K562 (cell line): Measurements from ENCODE around the gene RHOB. TPM values are rescaled to one million over a fixed set of nuclear protein-coding genes. Genes with fewer than 3 reads are reported as not detected.

Experiments
- ATAC-seq: fragments of 200-7000 bp; cut with Tn5 transposase; 3 replicates; pipeline ENCODE4 v1.9.1; 2020; ENCODE audit warnings: moderate library complexity
- BruUV-seq: library from RNA; stranded (reverse); fragments of 400-500 nt; replicated peaks from 2 replicates; lab custom pipeline; 2021; lab: Mats Ljungman, UMichigan
- CTCF ChIA-PET: fragments of 300-600 bp; formaldehyde crosslinking; extraction: SDS; loops from one replicate; lab custom pipeline; 2021; ENCODE audit warnings: low intra/inter-chr PET ratio; lab: Yijun Ruan, JAX
- POLR2A ChIA-PET: fragments of 300-600, 350-650 bp; sonication (Branson Sonifier 250); formaldehyde crosslinking; extraction: SDS; loops from one replicate; lab custom pipeline; 2021; ENCODE audit warnings: antibody characterized with exemption, inconsistent platforms; lab: Yijun Ruan, JAX
- DNase-seq, 4 experiments: peaks; one replicate each; pipeline versions ENCODE4 v3.0.0 to v3.0.0-alpha.2; 2011 to 2018; ENCODE audit warnings: low spot score in 3 of 4, mixed read lengths in 3 of 4; ENCODE audit errors: extremely low read depth in 1 of 4
- FAIRE-seq: peaks from 2 replicates; lab custom pipeline; 2011; peaks lifted over from hg19 to GRCh38; lab: Jason Lieb, UNC
- H2AFZ ChIP-seq: 2 replicates; pipeline ENCODE4 v1.6.0; 2011; ENCODE audit warnings: low read depth, low read length, control low read depth, inconsistent platforms
- H3K27ac ChIP-seq: fragments of 200-600 bp; 3 replicates; pipeline ENCODE4 v1.8.0; 2011; ENCODE audit warnings: low read depth, mild to moderate bottlenecking, control low read depth, inconsistent platforms, low read length, moderate library complexity, mixed read lengths; ENCODE audit errors: extremely low read depth
- H3K27me3 ChIP-seq, 2 experiments: fragments of 300-600 bp in 1 of 2; 2 replicates in 1 of 2; 3 replicates in 1 of 2; pipeline versions ENCODE4 v1.6.0 to v1.8.0; 2011; ENCODE audit warnings: inconsistent platforms in 2 of 2, low read length in 2 of 2, mild to moderate bottlenecking in 1 of 2, mixed read lengths in 1 of 2, moderate library complexity in 1 of 2; ENCODE audit not compliant: control insufficient read depth in 2 of 2, insufficient read depth in 2 of 2
- H3K36me3 ChIP-seq: fragments of 300-600 bp; 3 replicates; pipeline ENCODE4 v1.8.0; 2011; ENCODE audit warnings: mild to moderate bottlenecking, low read length, inconsistent platforms; ENCODE audit not compliant: control insufficient read depth, insufficient read depth
- H3K4me1 ChIP-seq, 2 experiments: fragments of 200-600 bp in 1 of 2; replicated peaks in 1 of 2; 2 replicates in 1 of 2; 3 replicates in 1 of 2; pipeline versions ENCODE4 v1.5.1 to v1.8.0; 2011; ENCODE audit warnings: inconsistent platforms in 2 of 2, low read length in 2 of 2, mild to moderate bottlenecking in 1 of 2, mixed read lengths in 1 of 2, moderate library complexity in 1 of 2; ENCODE audit not compliant: control insufficient read depth in 2 of 2, insufficient read depth in 2 of 2
- H3K4me2 ChIP-seq: 2 replicates; pipeline ENCODE4 v1.6.1; 2011; ENCODE audit warnings: low read length, control low read depth, inconsistent platforms, mixed read lengths; ENCODE audit not compliant: insufficient read depth
- H3K4me3 ChIP-seq: fragments of 200-600 bp; sonication (generic), shearing (Covaris generic); 2 replicates; pipeline ENCODE4 v1.5.1; 2016; ENCODE audit warnings: control low read depth, inconsistent platforms
- H3K79me2 ChIP-seq: fragments of 200-600 bp; 3 replicates; pipeline ENCODE4 v1.8.0; 2011; ENCODE audit warnings: low read length, inconsistent platforms; ENCODE audit not compliant: control insufficient read depth, insufficient read depth
- H3K9ac ChIP-seq, 2 experiments: 2 replicates each; pipeline versions ENCODE4 v1.6.0 to v1.6.1; 2011; ENCODE audit warnings: low read depth in 2 of 2, low read length in 2 of 2, control low read depth in 1 of 2, inconsistent platforms in 1 of 2, mild to moderate bottlenecking in 1 of 2, mixed read lengths in 1 of 2; ENCODE audit not compliant: insufficient read depth in 1 of 2
- H3K9me1 ChIP-seq: one replicate; pipeline ENCODE4 v1.6.0; 2011; ENCODE audit warnings: inconsistent platforms, mild to moderate bottlenecking, low read length, moderate library complexity; ENCODE audit not compliant: control insufficient read depth, insufficient read depth
- H3K9me3 ChIP-seq: replicated peaks from 2 replicates; pipeline ENCODE4 v1.5.1; 2011; ENCODE audit warnings: low read depth, low read length, inconsistent platforms; ENCODE audit not compliant: control insufficient read depth, insufficient read depth
- H4K20me1 ChIP-seq: replicated peaks from 2 replicates; pipeline ENCODE4 v1.6.1; 2011; ENCODE audit warnings: low read length, inconsistent platforms, mixed read lengths; ENCODE audit not compliant: control insufficient read depth, insufficient read depth
- BCLAF1 ChIP-seq, 2 experiments: fragments of 450-650 bp in 1 of 2; IDR thresholded peaks; 2 replicates each; pipeline ENCODE4 v1.6.1; 2011 to 2017; ENCODE audit warnings: low read depth in 2 of 2, antibody characterized with exemption in 1 of 2, borderline replicate concordance in 1 of 2, low read length in 1 of 2, mild to moderate bottlenecking in 1 of 2, mixed read lengths in 1 of 2; ENCODE audit not compliant: control insufficient read depth in 1 of 2
- CHAMP1 ChIP-seq: fragments of 450-650 bp; IDR thresholded peaks from 2 replicates; pipeline ENCODE4 v1.6.1; 2016; ENCODE audit warnings: mild to moderate bottlenecking
- CHCHD3 ChIP-seq: fragments of 250-450 bp; sonication (Bioruptor Pico); IDR thresholded peaks from 2 replicates; pipeline ENCODE4 v2.1.2; 2022; ENCODE audit warnings: mild to moderate bottlenecking
- E2F6 ChIP-seq, 2 experiments: IDR thresholded peaks; 2 replicates each; pipeline ENCODE4 v1.6.1; 2011; ENCODE audit warnings: borderline replicate concordance in 1 of 2, control low read depth in 1 of 2, low read depth in 1 of 2, low read length in 1 of 2, mild to moderate bottlenecking in 1 of 2, mixed read lengths in 1 of 2, moderate library complexity in 1 of 2; ENCODE audit not compliant: insufficient read depth in 1 of 2, insufficient read length in 1 of 2, poor library complexity in 1 of 2, severe bottlenecking in 1 of 2; ENCODE audit errors: extremely low read depth in 1 of 2
- ESRRB ChIP-seq: fragments of 250-450 bp; sonication (Bioruptor Pico); IDR thresholded peaks from 2 replicates; pipeline ENCODE4 v1.5.0; 2020; ENCODE audit warnings: mild to moderate bottlenecking, moderate library complexity, borderline replicate concordance
- HDAC6 ChIP-seq: IDR thresholded peaks from 2 replicates; pipeline ENCODE4 v1.6.1; 2012; ENCODE audit warnings: low read depth, mild to moderate bottlenecking, control low read depth, inconsistent platforms, low read length, moderate library complexity
- NELFE ChIP-seq: IDR thresholded peaks from 2 replicates; pipeline ENCODE4 v1.6.1; 2011; ENCODE audit warnings: mild to moderate bottlenecking; ENCODE audit not compliant: insufficient read depth, insufficient read length
- NR1H2 ChIP-seq: sonication (generic); formaldehyde crosslinking; IDR thresholded peaks from 2 replicates; pipeline ENCODE4 v1.4.0; 2020; ENCODE audit warnings: mild to moderate bottlenecking, missing genetic modification reagents
- PHTF2 ChIP-seq: fragments of 250-450 bp; sonication (Bioruptor Pico); IDR thresholded peaks from 2 replicates; pipeline ENCODE4 v1.5.0; 2021; ENCODE audit warnings: mild to moderate bottlenecking
- SMAD4 ChIP-seq: fragments of 250-450 bp; sonication (Bioruptor Pico); conservative IDR thresholded peaks from 2 replicates; pipeline ENCODE4 v1.8.0; 2021; ENCODE audit warnings: inconsistent platforms, mild to moderate bottlenecking, moderate library complexity
- SP2 ChIP-seq: IDR thresholded peaks from 2 replicates; pipeline ENCODE4 v1.6.1; 2011; ENCODE audit warnings: mild to moderate bottlenecking, low read depth, low read length, moderate library complexity; ENCODE audit not compliant: poor library complexity, severe bottlenecking; ENCODE audit errors: extremely low read depth
- SREBF1 ChIP-seq: fragments of 150-350 bp; IDR thresholded peaks from 2 replicates; pipeline ENCODE4 v1.6.1; 2014; ENCODE audit warnings: antibody characterized with exemption, low read depth, low read length, borderline replicate concordance
- SREBF2 ChIP-seq: sonication (generic); formaldehyde crosslinking; IDR thresholded peaks from 2 replicates; pipeline ENCODE4 v1.4.0; 2020; ENCODE audit warnings: mild to moderate bottlenecking, missing genetic modification reagents
- TCF7 ChIP-seq: sonication (generic); IDR thresholded peaks from 2 replicates; pipeline ENCODE4 v1.6.1; 2016; ENCODE audit warnings: antibody characterized with exemption, borderline replicate concordance
- ZNF324 ChIP-seq: fragments of 250-450 bp; sonication (Bioruptor Pico); IDR thresholded peaks from 2 replicates; pipeline ENCODE4 v1.4.0; 2020; ENCODE audit warnings: mild to moderate bottlenecking
- ZNF830 ChIP-seq: fragments of 250-450 bp; sonication (Bioruptor Pico); IDR thresholded peaks from 2 replicates; pipeline ENCODE4 v1.5.0; 2021; ENCODE audit warnings: mild to moderate bottlenecking
- WGBS: fragments of 100-300 bp; shearing (Covaris generic); methylation state at CpG from one replicate; pipeline ENCODE4 v1.1.6; 2016; ENCODE audit warnings: low coverage, mixed read lengths; ENCODE audit not compliant: insufficient coverage; ENCODE audit errors: missing lambda C conversion rate; 5-methylcytosine and 5-hydroxymethylcytosine counted together
- in situ Hi-C: fragments of 300-500 bp; cut with MboI; formaldehyde crosslinking; loops from 4 replicates; pipeline ENCODE4 v1.15.0; 2018; ENCODE audit warnings: inconsistent platforms, mixed read lengths
- intact Hi-C: fragments of 100-400 bp; cut with micrococcal nuclease; formaldehyde crosslinking; loops from 2 replicates; pipeline ENCODE4 v1.14.2; 2022
- polyA plus RNA-seq, 8 experiments: library from polyadenylated mRNA; depleted of rRNA in 4 of 8; stranded (reverse) in 5 of 8; unstranded in 3 of 8; fragments of >200 nt; fragmentation: Nextera tagmentation in 2 of 8; fragmentation: Illumina TruSeq in 1 of 8; extraction: Ambion mirVana in 2 of 8; extraction: Trizol in 1 of 8; gene quantifications; 2 replicates each; pipeline versions ENCODE4 v1.2.1 to v1.2.3, GENCODE V29; 2011 to 2014; ENCODE audit warnings: inconsistent platforms in 1 of 8, missing spikeins in 1 of 8
- total RNA-seq, 7 experiments: library from RNA; depleted of rRNA in 6 of 7; stranded (reverse); fragments of >200 nt in 6 of 7; fragmentation: Illumina TruSeq in 2 of 7; extraction: Trizol in 2 of 7; gene quantifications; 2 replicates each; pipeline versions ENCODE4 v1.2.1 to v1.2.3, GENCODE V29; 2011 to 2021; ENCODE audit warnings: low replicate concordance in 1 of 7

The RHOB gene
- total and polyA plus RNA-seq, 9 of the 15 experiments (the other 6 are each of a cell fraction or from before 2014, with no cell fraction given): 0.07 to 4.8 (median 1.1) TPM

- DNase-seq: no peak
- Histone ChIP-seq H3K36me3 (no peaks in the 10 kb centered on the region; the same call in 2 of the 3 replicates), H3K4me3 (no peak overlapping the region), H3K79me2 (no peaks in the 10 kb centered on the region), H3K9ac (no peak overlapping the region), H3K4me2 (no peak overlapping the region), H3K27ac (no peak overlapping the region), H3K9me3 (no peaks in the 10 kb centered on the region), H3K9me1 (no peaks in the 10 kb centered on the region), H3K4me1 (peaks cover 0 to 21% of the 10 kb centered on the region in 2 experiments; a peak in 2 of 5 replicates), H2AFZ (no peak overlapping the region), H3K27me3 (peaks cover 0 to 15% of the 10 kb centered on the region in 2 experiments; a peak in 2 of 5 replicates), H4K20me1 (no peaks in the 10 kb centered on the region)
- FAIRE-seq: no peak
- ChIA-PET POLR2A (interaction anchor here (0.6 to 2.4 kb wide), 8 partner anchors 9 to 202 kb away, joined by 3 to 8 read pairs (median 3); no protein-coding TSS in a partner anchor), CTCF (no interaction called here)
- WGBS: 40% methylated on average over 1 of the region's 1 CpG
- in situ Hi-C loops: loop anchor here (25.0 kb wide), 1 partner anchor 488 kb away; no protein-coding TSS in a partner anchor
- ATAC-seq: no peak
- intact Hi-C loops: no loop called here
- BruUV-seq: no TSS peak
- TF ChIP-seq ESRRB (CRISPR knock-in tag): no peak
- no peak for TF ChIP-seq ZNF830 (CRISPR knock-in tag)
- TF ChIP-seq BCLAF1 (IDR thresholded peaks at IDR 0.05; ENCODE audit: borderline replicate concordance in 1 of 2, control insufficient read depth in 1 of 2, low read depth in 2 of 2, low read length in 1 of 2): no peak
- TF ChIP-seq CHAMP1: no peak
- TF ChIP-seq E2F6 (IDR thresholded peaks at IDR 0.05; ENCODE audit: borderline replicate concordance in 1 of 2, extremely low read depth in 1 of 2, insufficient read depth in 1 of 2, insufficient read length in 1 of 2, low read depth in 1 of 2, low read length in 1 of 2, poor library complexity in 1 of 2, severe bottlenecking in 1 of 2): no peak
- no peak for TF ChIP-seq SREBF1
- no peak for TF ChIP-seq NR1H2 (CRISPR knock-in tag)
- TF ChIP-seq ZNF324 (CRISPR knock-in tag): no peak
- no peak for TF ChIP-seq SMAD4 (CRISPR knock-in tag)
- TF ChIP-seq CHCHD3 (CRISPR knock-in tag): no peak
- no peak for TF ChIP-seq HDAC6
- no peak for TF ChIP-seq NELFE
- no peak for TF ChIP-seq SREBF2 (CRISPR knock-in tag)
- TF ChIP-seq SP2: no peak
- no peak for TF ChIP-seq TCF7
- no peak for TF ChIP-seq PHTF2 (CRISPR knock-in tag)
These were observed 2.1 kb downstream of the RHOB start for GRCh38 chr2:20448977-20449306.
